HG03108 (cell line): Measurements from ENCODE around the gene XRN1.
"Not testable (repeated sequence)": the region's sequence is repeated elsewhere in the genome, so short reads cannot be mapped to it uniquely, and the experiment has no call there.

ENCODE experiments used
- ATAC-seq: cut with Tn5 transposase; IDR thresholded peaks from one replicate; pipeline ENCODE4 v1.9.1; 2021; ENCODE audit warnings: moderate library complexity; ENCODE audit not compliant: unreplicated experiment

The XRN1 gene

GRCh38 chr3:142447852-142448823 is at the start of gene XRN1:
XRN1 (minus strand) TSS chr3:142448037; CDS start chr3:142447944, 93 bp downstream.
- ATAC-seq = peak; percentile 85

DNA sequence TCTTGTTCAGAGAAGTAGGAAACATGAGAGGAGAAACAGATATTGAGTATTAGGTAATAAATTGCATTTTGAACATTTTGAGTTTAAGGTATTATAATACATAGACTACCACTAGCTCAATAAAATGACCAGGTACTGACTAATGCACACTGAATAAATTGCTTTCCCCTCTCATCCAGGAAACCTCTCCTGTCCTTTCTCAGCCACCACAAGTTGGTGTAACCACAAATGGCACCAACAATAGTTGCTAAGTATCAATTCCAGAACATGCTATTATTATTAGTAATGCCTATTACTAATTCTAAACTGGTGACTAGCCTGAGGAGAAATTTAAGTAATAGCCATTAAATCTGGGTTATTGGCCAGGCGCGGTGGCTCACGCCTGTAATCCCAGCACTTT is 47.3 kb upstream of the XRN1 start:
- ATAC-seq = no peak

DNA sequence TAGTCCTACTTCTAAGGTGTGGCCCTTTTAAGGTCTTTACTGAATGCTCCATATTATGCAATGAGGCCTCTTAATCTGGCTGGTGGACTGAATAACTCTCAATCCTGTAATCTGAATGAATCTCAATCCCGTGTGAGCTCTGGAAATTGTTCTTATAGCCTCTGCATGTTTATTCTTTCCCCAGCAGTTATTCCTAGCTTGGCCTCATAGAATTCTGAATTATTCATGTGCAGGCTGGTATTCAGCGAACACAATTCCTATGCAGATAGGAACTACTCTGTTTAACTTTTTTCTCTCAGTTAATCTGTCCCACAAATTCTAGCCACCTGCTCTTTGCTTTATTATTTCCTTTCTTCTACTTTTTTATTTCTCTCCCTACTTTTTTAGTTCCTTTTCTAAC is 44.3 kb upstream of the XRN1 start:
- no peak for ATAC-seq

DNA sequence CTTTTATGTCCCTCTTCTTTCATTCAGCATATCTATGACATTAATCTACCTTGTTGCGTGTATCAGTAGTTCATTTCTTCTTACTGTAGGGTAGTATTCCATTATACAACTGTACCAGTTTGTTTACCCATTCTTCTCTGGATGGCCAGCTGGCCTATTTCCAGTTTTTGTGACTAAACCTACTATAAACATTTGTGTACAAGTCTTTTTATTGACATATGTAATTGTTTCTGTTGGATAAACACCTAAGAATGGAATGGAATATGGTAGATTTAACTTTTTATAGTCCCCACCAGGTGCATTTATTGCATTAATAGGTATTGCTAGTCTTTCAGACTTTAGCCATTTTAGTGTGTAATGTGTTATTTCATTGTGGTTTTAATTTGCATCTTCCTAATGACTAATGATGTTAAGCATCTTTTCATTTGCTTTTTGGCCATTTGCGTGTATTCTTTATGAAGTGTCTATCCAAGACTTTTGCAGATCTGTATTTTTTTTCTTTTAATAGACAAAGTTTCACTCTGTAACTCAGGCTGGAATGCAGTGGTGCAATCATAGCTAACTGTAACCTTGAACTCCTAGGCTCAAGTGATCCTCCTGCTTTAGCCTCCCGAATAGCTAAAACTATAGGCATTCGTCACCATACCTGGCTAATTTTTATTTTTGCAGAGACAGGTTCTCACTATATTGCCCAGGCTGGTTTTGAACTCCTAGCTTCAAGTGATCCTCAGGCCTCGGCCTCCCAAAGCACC is 41.9 kb upstream of the XRN1 start:
- ATAC-seq = no peak

GRCh38 chr3:142484912-142485435 is 37.1 kb upstream of the XRN1 start:
- no peak for ATAC-seq

DNA sequence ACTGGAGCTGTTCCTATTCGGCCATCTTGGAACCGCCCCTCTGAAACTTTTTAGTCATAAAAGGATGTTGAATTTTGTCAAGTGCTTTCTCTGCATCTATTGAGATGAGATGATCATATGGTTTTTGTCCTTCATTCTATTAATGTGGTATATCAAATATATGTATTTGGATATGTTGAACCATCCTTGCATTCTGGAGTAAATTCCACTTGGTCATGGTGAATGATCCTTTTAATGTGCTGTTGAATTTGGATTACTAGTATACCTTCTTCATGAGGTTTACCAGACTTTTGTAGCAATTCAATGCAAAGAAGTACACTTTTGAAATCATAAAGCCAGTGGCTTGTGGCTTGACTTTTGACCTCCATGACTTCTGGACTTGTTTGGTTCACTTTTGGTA is 33.4 kb upstream of the XRN1 start:
- no peak for ATAC-seq

GRCh38 chr3:142470826-142471225 is 23.0 kb upstream of the XRN1 start:
- no peak for ATAC-seq

- ATAC-seq = no peak
These were observed 20.6 kb upstream of the XRN1 start for GRCh38 chr3:142468456-142468855.

DNA sequence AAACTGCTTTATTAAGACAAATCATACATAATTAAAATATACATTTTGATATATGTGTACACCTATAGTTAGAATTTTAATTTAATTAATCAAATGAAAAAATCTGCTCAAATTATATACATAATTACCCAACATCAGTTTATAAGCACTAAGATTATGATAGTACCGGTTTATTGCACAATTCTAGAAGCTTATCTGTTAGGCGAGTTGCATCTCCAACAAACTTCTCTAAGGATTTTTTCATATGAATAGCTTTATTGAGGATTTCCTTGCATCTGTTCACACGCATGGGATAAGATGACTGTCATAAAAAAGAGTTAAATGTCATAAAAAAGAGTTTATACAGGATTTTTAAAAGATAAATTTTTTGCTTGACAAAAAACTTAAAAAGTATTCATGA is 19.9 kb upstream of the XRN1 start:
- no peak for ATAC-seq

DNA sequence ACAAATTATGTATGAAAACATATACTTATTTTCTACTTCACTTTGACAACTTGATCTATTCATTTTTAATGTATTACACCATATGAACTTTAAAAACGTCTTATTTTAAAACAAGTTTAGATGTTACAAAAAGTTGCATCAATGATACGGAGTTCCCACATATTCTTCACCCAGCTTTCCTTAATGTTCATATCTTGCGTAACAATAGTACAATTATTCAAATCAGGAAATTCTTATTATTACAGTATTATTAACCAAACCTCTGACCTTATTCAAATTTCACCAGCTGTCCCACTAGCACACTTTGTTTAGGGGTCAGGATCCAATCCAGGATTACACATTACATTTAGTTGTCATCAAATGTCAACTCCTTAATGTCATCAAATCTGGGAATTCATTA is 12.9 kb upstream of the XRN1 start:
- no peak for ATAC-seq

DNA sequence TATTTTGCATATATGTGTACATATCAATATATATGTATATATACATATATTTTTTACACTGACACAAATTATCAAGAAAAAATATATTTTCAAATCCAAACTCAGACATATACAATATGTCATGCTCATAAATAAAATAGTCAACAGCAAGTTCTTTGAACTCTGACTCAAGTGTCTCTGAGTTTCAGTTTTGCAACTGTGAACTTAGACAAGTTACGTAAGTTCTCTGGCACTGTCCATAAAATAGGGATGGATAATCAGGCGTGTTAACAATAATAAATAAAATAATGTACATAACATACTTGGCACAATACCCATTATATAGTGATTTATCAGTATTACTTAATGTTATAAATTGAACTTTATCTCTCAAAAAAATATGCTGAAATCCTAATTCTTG is 12.1 kb upstream of the XRN1 start:
- ATAC-seq = no peak

DNA sequence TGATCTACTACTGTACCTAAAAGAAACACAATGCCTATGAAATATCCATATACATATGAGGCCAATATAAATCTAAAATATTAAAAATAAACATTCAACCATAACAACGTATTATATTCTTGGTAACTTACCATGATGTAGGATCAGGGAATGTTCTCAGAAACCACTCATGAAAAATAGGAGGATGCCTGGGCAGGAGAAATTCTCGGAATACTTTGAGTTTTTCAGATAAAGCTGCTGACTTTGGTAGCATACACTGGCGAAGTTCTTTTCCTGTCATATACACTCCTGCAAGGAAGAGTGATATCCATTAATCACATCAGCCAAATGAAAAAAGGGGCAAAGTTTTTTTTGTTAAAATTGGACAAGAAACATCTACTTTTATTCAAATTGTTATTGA is 11.3 kb upstream of the XRN1 start:
- no peak for ATAC-seq

GRCh38 chr3:142450881-142451280 is 3.0 kb upstream of the XRN1 start:
- ATAC-seq = no peak

DNA sequence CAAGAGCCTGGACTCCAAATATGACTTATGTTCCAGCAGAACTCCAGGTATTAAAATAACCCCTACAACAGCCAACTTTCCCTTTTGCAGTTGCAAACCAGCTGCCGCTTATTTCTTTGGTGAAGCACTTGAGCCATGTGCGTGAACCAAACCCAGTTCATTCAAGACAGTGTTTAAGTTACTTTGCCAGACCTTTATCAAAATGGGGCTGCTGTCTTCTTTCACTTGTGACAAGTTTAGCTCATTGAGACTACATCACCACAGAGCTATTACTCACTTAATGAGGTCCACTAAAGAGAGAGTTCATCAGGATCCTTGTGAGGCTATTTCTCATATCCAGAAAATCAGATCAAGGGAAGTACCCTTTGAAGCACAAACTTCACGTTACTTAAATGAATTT is 2.4 kb upstream of the XRN1 start:
- no peak for ATAC-seq

DNA sequence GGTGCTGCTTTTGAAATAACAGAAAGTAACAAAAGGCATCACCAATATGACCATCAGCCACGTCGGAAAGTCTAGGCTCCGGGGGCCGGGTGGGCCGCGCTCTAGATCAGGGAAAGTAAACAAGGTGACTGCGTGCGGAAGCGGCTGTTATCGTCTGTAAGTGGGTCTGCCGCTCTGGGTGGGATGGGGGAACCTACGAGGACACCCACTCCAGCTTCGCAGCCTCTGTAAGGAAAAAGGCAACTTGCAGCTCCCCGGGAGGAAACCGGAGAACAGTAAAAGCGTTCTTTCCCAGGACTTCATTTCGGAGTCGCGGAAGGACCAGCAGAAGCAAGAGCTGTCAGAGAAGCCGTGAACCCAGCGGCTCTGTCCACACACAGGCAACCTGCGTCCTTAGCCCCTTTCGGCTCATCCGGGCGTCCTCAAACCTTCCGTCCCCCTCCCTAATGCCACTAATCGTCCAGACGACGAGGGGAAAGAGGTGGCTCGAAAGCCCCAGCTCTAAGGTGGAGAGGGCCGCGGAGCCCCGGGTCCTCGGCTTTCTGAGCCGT is 461 bp downstream of the XRN1 start:
- peak; percentile 16 for ATAC-seq

GRCh38 chr3:142445816-142446254 is 2.0 kb downstream of the XRN1 start:
- peak; percentile 52 for ATAC-seq

DNA sequence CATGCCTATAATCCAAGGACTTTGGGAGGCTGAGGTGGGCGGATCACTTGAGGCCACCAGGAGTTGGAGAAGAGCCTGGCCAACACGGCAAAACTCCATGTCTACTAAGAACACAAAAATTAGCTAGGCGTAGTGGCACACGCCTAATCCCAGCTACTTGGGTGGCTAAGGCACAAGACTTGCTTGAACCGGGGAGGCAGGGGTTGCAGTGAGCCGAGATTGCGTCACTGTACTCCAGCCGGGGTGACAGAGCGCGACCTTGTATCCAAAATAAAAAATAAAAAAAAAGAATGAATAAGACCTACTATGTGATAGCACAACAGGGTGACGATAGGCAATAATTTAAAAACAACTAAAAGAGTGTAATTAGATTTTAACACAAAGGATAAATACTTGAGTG is 3.5 kb downstream of the XRN1 start:
- ATAC-seq = no peak

GRCh38 chr3:142443060-142443459 is 4.8 kb downstream of the XRN1 start:
- not testable (repeated sequence) for ATAC-seq

- not testable (repeated sequence) for ATAC-seq
These were observed 8.2 kb downstream of the XRN1 start for GRCh38 chr3:142439499-142440220.

DNA sequence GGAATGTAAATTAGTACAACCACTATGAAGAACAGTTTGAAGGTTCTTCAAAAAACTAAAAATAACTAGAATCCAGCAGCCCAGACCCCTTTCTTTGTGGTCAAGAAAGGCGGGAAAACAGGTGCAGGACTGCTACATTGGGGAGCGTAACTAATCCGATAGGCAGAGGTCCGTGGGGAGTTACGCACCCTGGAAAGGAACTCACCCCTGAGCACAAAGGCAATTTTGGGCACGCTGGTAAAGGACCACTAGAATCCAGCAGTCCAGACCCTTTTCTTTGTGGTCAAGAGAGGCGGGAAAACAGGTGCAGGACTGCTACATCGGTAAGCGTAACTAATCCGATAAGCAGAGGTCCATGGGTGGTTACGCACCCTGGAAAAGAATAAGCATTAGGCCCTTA is 9.7 kb downstream of the XRN1 start:
- not testable (repeated sequence) for ATAC-seq
